Mucosa of rectum (tissue), 2 donors: ENCODE measurements around the gene KDM4B.

Source experiments
- H3K27ac ChIP-seq, 2 donors: one replicate each; pipeline ENCODE4 v1.7.0; 2013; ENCODE audit warnings: inconsistent platforms in 2 of 2, low read depth in 2 of 2, low read length in 2 of 2
- H3K27me3 ChIP-seq, 2 donors: one replicate each; pipeline ENCODE4 v1.7.0; 2013; ENCODE audit warnings: low read length in 2 of 2; ENCODE audit not compliant: control insufficient read depth in 2 of 2, insufficient read depth in 2 of 2
- H3K36me3 ChIP-seq, 2 donors: one replicate each; pipeline ENCODE4 v1.7.0; 2013; ENCODE audit warnings: low read length in 2 of 2; ENCODE audit not compliant: control insufficient read depth in 2 of 2, insufficient read depth in 2 of 2
- H3K4me1 ChIP-seq, 2 donors: one replicate each; pipeline ENCODE4 v1.7.0; 2013; ENCODE audit warnings: low read length in 2 of 2, mild to moderate bottlenecking in 1 of 2; ENCODE audit not compliant: control insufficient read depth in 2 of 2, insufficient read depth in 2 of 2
- H3K4me3 ChIP-seq, 2 donors: one replicate each; pipeline ENCODE4 v1.7.0; 2013; ENCODE audit warnings: low read length in 2 of 2
- H3K9ac ChIP-seq, 2 donors: one replicate each; pipeline ENCODE4 v1.7.0; 2013; ENCODE audit warnings: low read length in 2 of 2, low read depth in 1 of 2, mild to moderate bottlenecking in 1 of 2
- H3K9me3 ChIP-seq, 2 donors: one replicate each; pipeline ENCODE4 v1.7.0; 2013; ENCODE audit warnings: low read length in 2 of 2; ENCODE audit not compliant: control insufficient read depth in 2 of 2
- donor health status: healthy.
- donor health status: Normal muscosa, but diverticular disease.

The KDM4B gene

DNA sequence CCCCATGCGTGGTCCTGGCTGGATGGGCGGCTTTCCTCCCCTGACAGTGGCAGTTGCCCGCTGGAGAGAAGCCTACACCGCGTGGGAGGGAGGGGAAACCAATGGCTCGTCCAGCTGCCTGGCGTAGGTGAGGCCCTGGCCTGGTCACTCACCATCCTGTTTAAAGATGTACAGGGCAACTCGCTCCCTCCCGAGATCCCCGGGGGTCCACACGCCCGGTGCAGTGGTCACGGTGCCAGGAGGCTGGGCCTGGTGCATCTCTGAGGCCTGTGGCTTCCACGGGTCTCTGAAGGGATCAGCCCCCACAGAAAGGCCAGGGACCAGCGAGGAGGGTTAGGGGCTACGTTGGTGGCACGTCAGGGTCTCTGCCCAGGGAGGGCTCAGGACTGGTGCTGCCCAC is 156.5 kb downstream of the KDM4B start:
- H3K27ac ChIP-seq, result no peak overlapping the region
- H3K4me1 ChIP-seq, result peaks cover 0 to 2% of the 10 kb centered on the region in 2 donors
- H3K27me3 ChIP-seq, result no peaks in the 10 kb centered on the region

DNA sequence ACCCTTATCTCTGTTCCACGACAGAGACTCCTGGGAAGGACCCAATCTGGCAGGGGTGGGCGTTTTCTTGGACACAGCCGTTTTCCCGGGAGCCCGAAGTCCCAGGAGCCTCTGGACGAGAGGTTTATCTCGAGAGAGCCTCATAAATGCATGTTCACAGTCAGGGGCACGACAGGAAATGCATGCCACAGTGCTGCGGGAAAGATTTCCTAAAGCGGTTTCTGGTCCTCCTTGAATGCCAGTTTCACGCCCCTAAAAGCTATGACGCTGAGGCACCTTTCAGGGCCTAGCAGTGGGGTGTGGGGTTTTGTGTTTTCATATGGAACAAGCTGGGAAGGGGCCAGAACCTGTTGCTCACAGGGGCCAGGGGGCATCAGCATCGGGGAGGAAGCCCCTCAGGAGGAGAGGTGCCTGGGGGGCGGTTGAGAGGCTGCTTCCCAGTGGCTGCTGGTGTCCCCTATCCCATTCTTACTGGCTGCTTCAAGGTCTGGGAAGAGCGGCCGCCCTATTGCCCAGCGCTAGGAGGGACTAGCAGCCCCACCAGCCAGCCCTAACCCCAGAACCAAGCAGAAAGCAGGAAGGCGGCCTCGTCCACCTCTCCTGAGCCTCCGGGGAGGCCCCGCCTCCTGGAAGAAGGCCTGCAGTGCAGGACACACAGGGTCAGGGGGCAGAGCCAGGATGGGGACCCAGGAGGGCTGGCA is 157.0 kb downstream of the KDM4B start:
- no peak overlapping the region for H3K4me3 ChIP-seq
- H3K4me1 ChIP-seq, result peaks cover 0 to 2% of the 10 kb centered on the region in 2 donors
- H3K27ac ChIP-seq, result no peak overlapping the region
- peaks cover 10% of the 10 kb centered on the region in 2 donors for H3K36me3 ChIP-seq
- no peak overlapping the region for H3K9ac ChIP-seq
- H3K27me3 ChIP-seq, result no peaks in the 10 kb centered on the region
- no peaks in the 10 kb centered on the region for H3K9me3 ChIP-seq

More for the DNA sequence above, 156.5 kb downstream of the KDM4B start:
- H3K4me3 ChIP-seq, result no peak overlapping the region
- no peak overlapping the region for H3K9ac ChIP-seq
- no peaks in the 10 kb centered on the region for H3K9me3 ChIP-seq
- peaks cover 10 to 11% of the 10 kb centered on the region in 2 donors for H3K36me3 ChIP-seq

DNA sequence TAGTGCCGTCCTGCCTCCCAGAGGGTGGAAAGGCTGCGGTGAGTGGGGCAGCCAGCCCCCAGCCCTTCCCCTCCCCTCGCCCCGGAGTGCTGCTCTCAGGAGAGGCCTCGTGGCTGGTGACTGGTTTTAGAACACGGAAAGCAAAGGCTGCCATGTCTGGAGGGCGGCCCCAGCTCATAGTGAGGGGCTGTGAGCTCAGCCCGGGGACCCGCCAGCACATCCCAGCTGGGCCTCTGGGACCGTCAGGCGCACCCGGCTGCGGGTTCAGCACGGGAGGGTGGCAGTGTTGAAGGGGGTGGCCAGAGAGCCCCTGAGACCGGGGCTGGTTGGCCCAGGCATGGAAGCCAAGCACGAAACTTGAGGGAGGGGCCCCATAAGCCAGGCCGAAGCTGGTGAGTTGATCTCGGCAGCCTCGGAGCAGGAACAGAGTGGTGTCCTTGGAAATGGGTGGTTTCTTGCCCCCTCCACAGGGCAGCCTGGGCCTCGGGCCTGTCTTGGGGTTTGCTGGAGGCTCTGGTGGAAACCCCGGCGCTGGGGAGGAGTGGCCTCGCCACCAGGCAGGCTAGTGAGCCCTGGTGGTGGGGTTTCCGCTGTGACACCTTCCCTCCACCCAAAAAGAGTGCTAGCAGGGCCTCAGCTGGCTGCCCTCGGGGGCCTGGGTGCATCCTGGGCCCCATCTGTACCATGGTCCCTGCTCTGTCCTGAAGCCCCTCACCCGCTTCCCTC is 157.7 kb downstream of the KDM4B start:
- Histone ChIP-seq H3K27ac (no peak overlapping the region), H3K9ac (no peak overlapping the region), H3K36me3 (peaks cover 10% of the 10 kb centered on the region in 2 donors), H3K4me3 (no peak overlapping the region), H3K27me3 (no peaks in the 10 kb centered on the region), H3K4me1 (peaks cover 0 to 2% of the 10 kb centered on the region in 2 donors), H3K9me3 (no peaks in the 10 kb centered on the region)

- Histone ChIP-seq H3K4me3 (no peak overlapping the region), H3K9me3 (no peaks in the 10 kb centered on the region), H3K9ac (no peak overlapping the region), H3K27ac (peak overlapping the region in 1 of 2 donors; percentile 38), H3K36me3 (peaks cover 4 to 6% of the 10 kb centered on the region in 2 donors), H3K27me3 (no peaks in the 10 kb centered on the region), H3K4me1 (peaks cover 0 to 2% of the 10 kb centered on the region in 2 donors)
Observed at GRCh38 chr19:5127717-5128116, 158.8 kb downstream of the KDM4B start.

DNA sequence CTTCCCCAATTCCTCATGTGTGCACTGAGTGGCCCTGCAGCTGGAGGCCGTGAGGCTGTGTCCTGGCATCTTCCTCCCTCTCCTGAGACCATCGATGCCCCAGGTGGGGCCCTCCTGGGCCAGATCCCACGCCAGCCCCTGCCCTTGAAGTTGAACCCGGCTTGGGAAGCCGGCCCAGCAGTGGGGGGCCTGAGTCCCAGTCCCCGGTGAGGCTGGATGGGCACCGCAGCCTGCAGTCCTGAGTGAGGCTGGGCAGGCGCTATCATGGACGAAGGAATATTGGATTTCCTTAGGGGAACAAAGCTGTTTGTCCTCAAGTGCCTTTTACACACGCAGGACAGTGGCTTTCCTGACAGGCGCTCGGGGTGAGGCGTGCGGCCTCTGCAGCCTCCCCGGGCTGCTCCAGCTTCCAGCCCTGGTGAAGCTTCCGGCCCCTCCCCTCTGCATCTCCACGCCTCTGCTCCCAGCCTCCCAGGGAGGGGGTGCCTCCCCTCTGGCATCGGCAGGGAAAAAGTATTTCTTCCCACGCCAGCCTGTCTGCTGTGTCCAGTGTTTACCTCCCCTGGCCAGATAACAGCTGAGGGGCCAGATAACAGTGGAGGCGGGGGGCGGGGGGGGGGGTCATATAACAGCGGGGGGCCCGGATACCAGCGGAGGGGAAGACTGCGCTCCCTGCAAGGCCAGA is 159.5 kb downstream of the KDM4B start:
- no peaks in the 10 kb centered on the region for H3K27me3 ChIP-seq
- H3K4me3 ChIP-seq, result no peak overlapping the region
- H3K9me3 ChIP-seq, result no peaks in the 10 kb centered on the region
- peaks cover 0 to 2% of the 10 kb centered on the region in 2 donors for H3K4me1 ChIP-seq
- peak overlapping the region in 1 of 2 donors; percentile 48 for H3K27ac ChIP-seq
- peaks cover 0 to 1% of the 10 kb centered on the region in 2 donors for H3K36me3 ChIP-seq
- no peak overlapping the region for H3K9ac ChIP-seq

DNA sequence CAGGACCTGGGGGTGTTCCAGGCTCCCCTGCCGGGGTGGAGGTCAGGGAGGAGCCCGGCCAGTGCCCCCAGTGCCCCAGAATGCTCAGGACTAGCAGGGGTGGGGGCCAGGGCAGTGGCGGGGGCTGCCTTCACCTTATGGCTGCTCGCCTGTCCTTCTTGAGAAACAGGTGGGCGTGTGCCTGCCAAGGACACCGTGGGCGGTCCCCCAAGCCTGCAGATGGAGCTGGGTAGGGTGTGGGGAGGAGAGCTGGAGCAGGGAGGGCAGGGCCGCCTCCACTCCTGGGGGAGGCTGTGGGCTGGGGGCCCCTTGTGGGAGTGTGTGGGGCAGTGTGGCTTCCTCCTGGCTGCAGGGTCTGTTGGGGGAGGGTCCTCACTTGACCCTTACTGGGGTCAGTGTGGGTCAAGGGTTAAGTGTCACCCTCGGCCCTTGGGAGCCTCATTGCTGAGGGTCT is 160.1 kb downstream of the KDM4B start:
- H3K4me3 ChIP-seq, result no peak overlapping the region
- H3K27me3 ChIP-seq, result no peaks in the 10 kb centered on the region
- peak overlapping the region in 1 of 2 donors; percentile 23 for H3K27ac ChIP-seq
- H3K4me1 ChIP-seq, result peaks cover 0 to 2% of the 10 kb centered on the region in 2 donors
- no peaks in the 10 kb centered on the region for H3K9me3 ChIP-seq
- peaks cover 0 to 1% of the 10 kb centered on the region in 2 donors for H3K36me3 ChIP-seq
- H3K9ac ChIP-seq, result no peak overlapping the region

GRCh38 chr19:5129691-5130090 is 160.8 kb downstream of the KDM4B start:
- H3K9ac ChIP-seq, result no peak overlapping the region
- H3K27ac ChIP-seq, result peak overlapping the region in 1 of 2 donors; percentile 77
- peaks cover 0 to 2% of the 10 kb centered on the region in 2 donors for H3K4me1 ChIP-seq
- no peaks in the 10 kb centered on the region for H3K27me3 ChIP-seq
- no peak overlapping the region for H3K4me3 ChIP-seq
- H3K36me3 ChIP-seq, result peaks cover 3 to 7% of the 10 kb centered on the region in 2 donors
- H3K9me3 ChIP-seq, result no peaks in the 10 kb centered on the region

- H3K9me3 ChIP-seq, result no peaks in the 10 kb centered on the region
- no peaks in the 10 kb centered on the region for H3K27me3 ChIP-seq
- H3K9ac ChIP-seq, result peak overlapping the region in 1 of 2 donors; percentile 56
- H3K4me1 ChIP-seq, result peaks cover 0 to 2% of the 10 kb centered on the region in 2 donors
- H3K27ac ChIP-seq, result peak overlapping the region; percentile 1 to 77
- peaks cover 5 to 15% of the 10 kb centered on the region in 2 donors for H3K36me3 ChIP-seq
- no peak overlapping the region for H3K4me3 ChIP-seq
Observed at GRCh38 chr19:5130371-5131030, 161.6 kb downstream of the KDM4B start.

DNA sequence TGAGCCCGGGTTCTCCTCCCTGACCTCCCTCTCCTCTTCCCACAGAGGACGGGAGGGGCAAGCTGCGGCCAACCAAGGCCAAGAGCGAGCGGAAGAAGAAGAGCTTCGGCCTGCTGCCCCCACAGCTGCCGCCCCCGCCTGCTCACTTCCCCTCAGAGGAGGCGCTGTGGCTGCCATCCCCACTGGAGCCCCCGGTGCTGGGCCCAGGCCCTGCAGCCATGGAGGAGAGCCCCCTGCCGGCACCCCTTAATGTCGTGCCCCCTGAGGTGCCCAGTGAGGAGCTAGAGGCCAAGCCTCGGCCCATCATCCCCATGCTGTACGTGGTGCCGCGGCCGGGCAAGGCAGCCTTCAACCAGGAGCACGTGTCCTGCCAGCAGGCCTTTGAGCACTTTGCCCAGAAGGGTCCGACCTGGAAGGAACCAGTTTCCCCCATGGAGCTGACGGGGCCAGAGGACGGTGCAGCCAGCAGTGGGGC is 162.2 kb downstream of the KDM4B start:
- Histone ChIP-seq H3K4me1 (peaks cover 0 to 2% of the 10 kb centered on the region in 2 donors), H3K9me3 (no peaks in the 10 kb centered on the region), H3K9ac (peak overlapping the region in 1 of 2 donors; percentile 56), H3K27ac (peak overlapping the region; percentile 1 to 77), H3K36me3 (peaks cover 11 to 21% of the 10 kb centered on the region in 2 donors), H3K27me3 (no peaks in the 10 kb centered on the region), H3K4me3 (no peak overlapping the region)
